HCT116 (cell line): ENCODE measurements around the gene STXBP5.

ENCODE experiments used
- CBX3 ChIP-seq: IDR thresholded peaks from 2 replicates; pipeline ENCODE4 v1.6.1; 2012; ENCODE audit warnings: low read depth
- CEBPB ChIP-seq: IDR thresholded peaks from 2 replicates; pipeline ENCODE4 v1.6.1; 2012; ENCODE audit warnings: low read depth
- EZH2 ChIP-seq: fragments of 200-600 bp; sonication (generic); IDR thresholded peaks from 2 replicates; pipeline ENCODE4 v1.6.1; 2017; ENCODE audit warnings: antibody characterized with exemption, mixed run types
- JUND ChIP-seq: IDR thresholded peaks from 2 replicates; pipeline ENCODE4 v1.6.1; 2012
- POLR2A ChIP-seq: IDR thresholded peaks from 2 replicates; pipeline ENCODE4 v1.7.0; 2011; ENCODE audit warnings: borderline replicate concordance; ENCODE audit not compliant: insufficient read depth, insufficient read length; ENCODE audit errors: extremely low read depth
- POLR2AphosphoS5 ChIP-seq: IDR thresholded peaks from 2 replicates; pipeline ENCODE4 v1.6.1; 2011; ENCODE audit warnings: mild to moderate bottlenecking, low read depth, low read length, moderate library complexity
- RAD21 ChIP-seq: IDR thresholded peaks from 2 replicates; pipeline ENCODE4 v1.6.1; 2012; ENCODE audit warnings: low read depth, mild to moderate bottlenecking
- SRF ChIP-seq: IDR thresholded peaks from 2 replicates; pipeline ENCODE4 v1.6.1; 2012; ENCODE audit warnings: low read depth
- TCF7L2 ChIP-seq: IDR thresholded peaks from 2 replicates; pipeline ENCODE4 v1.7.0; 2011; ENCODE audit warnings: borderline replicate concordance, inconsistent platforms; ENCODE audit not compliant: insufficient read depth, insufficient read length; ENCODE audit errors: extremely low read depth
- ZFX ChIP-seq: fragments of 450-650 bp; IDR thresholded peaks from 2 replicates; pipeline ENCODE4 v1.6.1; 2017
- TF ChIP-seq, protein P1 (sequence below), 3 experiments: fragments of 200-600 bp in 1 of 3; sonication (generic) in 1 of 3; IDR thresholded peaks in 2 of 3; conservative IDR thresholded peaks in 1 of 3; 2 replicates each; pipeline ENCODE4 v1.5.1; 2012 to 2017; ENCODE audit warnings: low read depth in 2 of 3, low read length in 2 of 3, antibody characterized with exemption in 1 of 3, borderline replicate concordance in 1 of 3, control low read depth in 1 of 3, mild to moderate bottlenecking in 1 of 3, mixed read lengths in 1 of 3, mixed run types in 1 of 3, moderate library complexity in 1 of 3; ENCODE audit not compliant: insufficient read depth in 1 of 3
- TF ChIP-seq, protein P2 (sequence below): IDR thresholded peaks from 2 replicates; pipeline ENCODE4 v1.6.1; 2012

DNA sequence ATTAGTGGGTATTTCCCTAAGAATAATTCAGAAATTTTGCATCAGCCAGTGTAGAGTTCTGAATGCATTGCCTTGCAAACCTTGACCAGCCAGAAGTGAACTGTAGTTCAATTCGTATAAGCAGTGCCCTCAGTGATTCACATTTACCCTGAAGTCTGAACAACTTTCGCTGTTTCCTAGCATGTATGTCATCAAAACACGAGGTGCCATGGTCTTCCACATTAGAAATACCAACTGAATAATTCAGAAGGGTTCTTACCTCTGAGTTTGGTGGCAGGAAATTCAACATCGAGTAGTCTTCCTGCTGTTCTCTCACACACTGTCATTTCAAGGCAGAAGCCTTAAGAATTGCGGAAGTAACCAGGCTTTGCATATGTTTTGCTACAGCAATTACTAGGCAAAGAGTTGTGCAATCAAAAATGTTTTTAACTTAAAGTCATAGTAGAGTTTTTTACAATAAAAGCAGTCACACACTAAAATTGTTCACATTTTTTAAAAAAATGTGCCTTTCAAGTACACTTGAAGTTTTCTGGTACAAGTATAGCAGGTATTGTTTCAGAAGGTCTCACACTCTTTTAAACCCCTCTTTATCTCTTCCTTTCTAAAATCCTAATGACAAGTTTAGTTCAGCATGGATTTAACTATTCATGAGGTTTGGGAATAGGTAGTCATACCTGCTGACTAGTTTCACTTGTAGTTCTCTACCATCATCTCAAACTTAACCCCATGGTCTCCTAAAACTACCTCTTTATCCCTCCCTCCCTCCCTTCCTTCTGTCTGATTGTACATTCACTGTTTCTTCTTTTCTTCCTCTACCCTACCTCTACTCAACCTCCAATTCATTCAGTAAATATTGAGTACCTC is 118.3 kb downstream of the STXBP5 start:
- TF ChIP-seq, protein P1, sequence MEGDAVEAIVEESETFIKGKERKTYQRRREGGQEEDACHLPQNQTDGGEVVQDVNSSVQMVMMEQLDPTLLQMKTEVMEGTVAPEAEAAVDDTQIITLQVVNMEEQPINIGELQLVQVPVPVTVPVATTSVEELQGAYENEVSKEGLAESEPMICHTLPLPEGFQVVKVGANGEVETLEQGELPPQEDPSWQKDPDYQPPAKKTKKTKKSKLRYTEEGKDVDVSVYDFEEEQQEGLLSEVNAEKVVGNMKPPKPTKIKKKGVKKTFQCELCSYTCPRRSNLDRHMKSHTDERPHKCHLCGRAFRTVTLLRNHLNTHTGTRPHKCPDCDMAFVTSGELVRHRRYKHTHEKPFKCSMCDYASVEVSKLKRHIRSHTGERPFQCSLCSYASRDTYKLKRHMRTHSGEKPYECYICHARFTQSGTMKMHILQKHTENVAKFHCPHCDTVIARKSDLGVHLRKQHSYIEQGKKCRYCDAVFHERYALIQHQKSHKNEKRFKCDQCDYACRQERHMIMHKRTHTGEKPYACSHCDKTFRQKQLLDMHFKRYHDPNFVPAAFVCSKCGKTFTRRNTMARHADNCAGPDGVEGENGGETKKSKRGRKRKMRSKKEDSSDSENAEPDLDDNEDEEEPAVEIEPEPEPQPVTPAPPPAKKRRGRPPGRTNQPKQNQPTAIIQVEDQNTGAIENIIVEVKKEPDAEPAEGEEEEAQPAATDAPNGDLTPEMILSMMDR (IDR thresholded peaks at IDR 0.05 in 2 of 3, conservative IDR thresholded peaks at IDR 0.05 in 1 of 3; ENCODE audit: borderline replicate concordance in 1 of 3, insufficient read depth in 1 of 3, low read depth in 2 of 3, low read length in 2 of 3): no peak
- TF ChIP-seq EZH2 (no peak), CEBPB (no peak), JUND (no peak), POLR2AphosphoS5 (no peak), RAD21 (no peak), SRF (no peak), POLR2A (no peak), CBX3 (no peak), TCF7L2 (no peak), ZFX (no peak)
- TF ChIP-seq, protein P2, sequence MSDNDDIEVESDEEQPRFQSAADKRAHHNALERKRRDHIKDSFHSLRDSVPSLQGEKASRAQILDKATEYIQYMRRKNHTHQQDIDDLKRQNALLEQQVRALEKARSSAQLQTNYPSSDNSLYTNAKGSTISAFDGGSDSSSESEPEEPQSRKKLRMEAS: no peak
